Psoas muscle (tissue), 8 donors: ENCODE results near the gene LCN9. TPM values are rescaled to one million over a fixed set of nuclear protein-coding genes. Genes with fewer than 3 reads are reported as not detected.
A peak's percentile ranks its signal among the peaks of the same experiment; 100 is the strongest.
"Not testable (repeated sequence)": the region's sequence is repeated elsewhere in the genome, so short reads cannot be mapped to it uniquely, and the experiment has no call there.

Experiments used
- ATAC-seq, 4 donors: fragments of 200-7000 bp; cut with Tn5 transposase; one replicate each; pipeline ENCODE4 v1.9.1; 2020; ENCODE audit warnings: moderate library complexity in 3 of 4, mild to moderate bottlenecking in 2 of 4
- DNase-seq, 2 donors: peaks; one replicate each; pipeline ENCODE4 v3.0.0-alpha.2; 2020
- H3K27ac ChIP-seq: fragments of 200-600 bp; one replicate; pipeline ENCODE4 v1.8.0; 2022
- H3K27me3 ChIP-seq, 3 donors: fragments of 200-600 bp in 1 of 3; one replicate each; pipeline versions ENCODE4 v1.6.1 to v1.8.0; 2013 to 2022; ENCODE audit warnings: low read length in 2 of 3, mild to moderate bottlenecking in 2 of 3, moderate library complexity in 1 of 3; ENCODE audit not compliant: insufficient read depth in 3 of 3
- H3K36me3 ChIP-seq, 2 donors: fragments of 200-600 bp in 1 of 2; one replicate each; pipeline versions ENCODE4 v1.6.1 to v1.8.0; 2013 to 2022; ENCODE audit warnings: low read depth in 1 of 2, mild to moderate bottlenecking in 1 of 2, moderate library complexity in 1 of 2; ENCODE audit not compliant: insufficient read depth in 1 of 2
- H3K4me1 ChIP-seq: fragments of 200-600 bp; one replicate; pipeline ENCODE4 v1.8.0; 2022
- H3K4me3 ChIP-seq: fragments of 200-600 bp; one replicate; pipeline ENCODE4 v1.8.0; 2022; ENCODE audit warnings: mild to moderate bottlenecking
- H3K9me3 ChIP-seq: fragments of 200-600 bp; one replicate; pipeline ENCODE4 v1.8.0; 2022
- WGBS, 3 donors: extraction: QIAGEN DNeasy Blood & Tissue Kit; methylation state at CpG; one replicate each; pipeline versions ENCODE4 v1.1.6 to v1.1.7; 2013; 5-methylcytosine and 5-hydroxymethylcytosine counted together
- intact Hi-C, 2 donors: fragments of 100-400 bp; cut with DNase I; formaldehyde crosslinking; loops; one replicate each; pipeline versions ENCODE4 v1.11.0 to v1.14.2; 2022
- polyA plus RNA-seq, 3 donors: library from polyadenylated mRNA; stranded (reverse); fragments of 200-250 nt; gene quantifications; one replicate each; pipeline ENCODE4 v1.2.3, GENCODE V29; 2013
- total RNA-seq, 4 donors: library from RNA; stranded (reverse); fragmentation: NEBNext Ultra II Directional in 2 of 4; extraction: Animal tissue kit (Norgen Biotek cat#: 25700) in 2 of 4; gene quantifications; one replicate each; pipeline versions ENCODE4 v1.2.1 to v1.2.4, GENCODE V29; 2021 to 2023
- TF ChIP-seq, protein P1 (sequence below): fragments of 200-600 bp; IDR thresholded peaks from one replicate; pipeline ENCODE4 v1.8.0; 2022; ENCODE audit warnings: antibody characterized with exemption
- donor health status: healthy with polysubstance abuse.
- donor health status: DM: no; HTN: no; CAD: no; lungs with moderate emphysema.
- donor health status: Bipolar disorder and iron deficiency.
- donor health status: healthy.
- donor health status: DM: yes; HTN: yes; CAD: no.
- donor health status: DM: no; HTN: no; CAD: no.
- donor health status: DM: no; HTN: no; CAD: no.
- donor health status: DM: yes; HTN: yes; CAD: no.

The LCN9 gene
- total and polyA plus RNA-seq, 7 donors: not detected

DNA sequence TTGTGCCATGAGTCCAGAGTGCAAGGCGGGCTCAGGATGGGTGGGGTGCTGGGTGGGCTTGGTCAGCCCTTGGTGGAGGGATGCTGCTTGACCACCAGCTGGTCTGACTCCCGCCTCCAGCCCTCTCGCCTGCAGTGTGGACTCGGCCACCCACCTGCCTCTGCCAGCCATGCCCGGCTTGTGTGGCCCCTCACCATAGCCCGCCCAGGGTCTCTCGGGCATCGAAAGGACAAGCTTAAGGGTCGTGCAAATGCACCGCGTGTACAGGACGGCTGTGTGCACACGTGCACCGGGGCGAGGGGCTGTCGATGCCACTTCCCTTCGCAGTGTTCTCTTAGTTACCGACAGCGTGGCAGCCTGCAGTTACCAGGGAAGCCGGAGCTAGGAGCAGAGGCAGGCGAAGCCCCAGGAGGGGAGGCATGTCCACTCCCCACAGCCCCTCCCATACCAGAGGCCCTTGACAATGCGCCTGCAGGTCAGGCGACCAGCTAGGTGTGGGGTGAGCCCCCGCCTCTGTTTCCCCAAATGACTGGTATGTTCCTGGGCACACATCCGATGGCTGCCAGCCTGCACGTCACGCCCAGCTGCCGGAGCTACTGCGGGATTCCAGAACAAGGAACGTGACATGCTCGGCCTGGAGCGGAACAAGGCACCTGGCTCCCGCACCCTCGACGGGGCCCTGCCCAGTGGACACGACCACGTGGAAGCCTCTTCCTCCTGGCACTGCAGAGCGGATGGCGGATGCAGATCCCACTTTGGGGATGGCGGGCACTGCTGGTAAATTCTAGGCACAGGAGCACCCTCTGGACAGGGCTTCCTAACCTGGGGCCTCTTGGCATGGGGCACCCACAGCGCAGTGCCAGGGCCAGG is 7.8 kb downstream of the LCN9 start:
- ATAC-seq: no peak
- peak in 1 of 2 donors; percentile 49 for DNase-seq
- intact Hi-C loops: no loop called here
- H3K9me3 ChIP-seq: no peaks in the 10 kb centered on the region
- no peaks in the 10 kb centered on the region for H3K4me1 ChIP-seq
- no peak overlapping the region for H3K27ac ChIP-seq
- TF ChIP-seq, protein P1, sequence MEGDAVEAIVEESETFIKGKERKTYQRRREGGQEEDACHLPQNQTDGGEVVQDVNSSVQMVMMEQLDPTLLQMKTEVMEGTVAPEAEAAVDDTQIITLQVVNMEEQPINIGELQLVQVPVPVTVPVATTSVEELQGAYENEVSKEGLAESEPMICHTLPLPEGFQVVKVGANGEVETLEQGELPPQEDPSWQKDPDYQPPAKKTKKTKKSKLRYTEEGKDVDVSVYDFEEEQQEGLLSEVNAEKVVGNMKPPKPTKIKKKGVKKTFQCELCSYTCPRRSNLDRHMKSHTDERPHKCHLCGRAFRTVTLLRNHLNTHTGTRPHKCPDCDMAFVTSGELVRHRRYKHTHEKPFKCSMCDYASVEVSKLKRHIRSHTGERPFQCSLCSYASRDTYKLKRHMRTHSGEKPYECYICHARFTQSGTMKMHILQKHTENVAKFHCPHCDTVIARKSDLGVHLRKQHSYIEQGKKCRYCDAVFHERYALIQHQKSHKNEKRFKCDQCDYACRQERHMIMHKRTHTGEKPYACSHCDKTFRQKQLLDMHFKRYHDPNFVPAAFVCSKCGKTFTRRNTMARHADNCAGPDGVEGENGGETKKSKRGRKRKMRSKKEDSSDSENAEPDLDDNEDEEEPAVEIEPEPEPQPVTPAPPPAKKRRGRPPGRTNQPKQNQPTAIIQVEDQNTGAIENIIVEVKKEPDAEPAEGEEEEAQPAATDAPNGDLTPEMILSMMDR: no peak
- H3K27me3 ChIP-seq: peaks cover 0 to 49% (median 5%) of the 10 kb centered on the region in 3 donors
- no peaks in the 10 kb centered on the region for H3K36me3 ChIP-seq
- WGBS, 3 donors: 53 to 67% (median 64%) methylated on average over 40 to 41 of the region's 41 CpGs
- H3K4me3 ChIP-seq: no peak overlapping the region

DNA sequence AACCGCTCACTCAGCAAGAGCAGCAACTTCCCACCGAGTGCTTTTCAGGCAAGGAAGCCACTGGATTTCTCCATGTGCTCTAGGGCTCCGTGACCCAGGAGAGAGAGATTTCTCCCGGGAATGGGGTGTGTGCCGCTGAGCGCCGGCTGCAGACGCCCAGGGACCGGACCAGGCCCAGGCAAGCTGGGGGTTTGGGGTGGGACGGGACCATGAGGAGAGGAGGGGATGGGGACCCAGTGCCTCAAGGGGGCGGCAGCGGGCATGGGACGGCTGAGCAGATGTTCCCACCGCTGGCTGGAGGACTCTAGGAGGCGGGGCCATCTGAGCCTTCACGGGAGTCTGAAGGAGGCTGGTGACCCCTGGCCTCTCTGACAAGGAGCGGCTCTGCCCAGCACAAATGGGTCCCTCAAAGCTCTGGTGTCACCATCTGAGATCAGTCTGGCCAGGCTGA is 8.5 kb downstream of the LCN9 start:
- 32 to 35% (median 33%) methylated on average over 15 to 17 of the region's 17 CpGs for WGBS, 3 donors
- ATAC-seq: no peak
- Histone ChIP-seq H3K9me3 (no peaks in the 10 kb centered on the region), H3K4me3 (no peak overlapping the region), H3K27ac (no peak overlapping the region), H3K36me3 (no peaks in the 10 kb centered on the region), H3K27me3 (peaks cover 0 to 47% (median 5%) of the 10 kb centered on the region in 3 donors), H3K4me1 (no peaks in the 10 kb centered on the region)
- intact Hi-C loops: no loop called here
- TF ChIP-seq, protein P1: no peak
- DNase-seq: peak in 1 of 2 donors; percentile 45

- H3K4me1 ChIP-seq, H3K27ac ChIP-seq, H3K9me3 ChIP-seq, H3K4me3 ChIP-seq, H3K36me3 ChIP-seq, ATAC-seq, intact Hi-C loops: not testable (repeated sequence)
- 86 to 92% (median 91%) methylated on average over 7 of the region's 7 CpGs for WGBS, 3 donors
- peak in 1 of 2 donors; percentile 6 for DNase-seq
- H3K27me3 ChIP-seq: peaks cover 0 to 43% (median 2%) of the 10 kb centered on the region in 3 donors
These were observed 9.7 kb downstream of the LCN9 start for GRCh38 chr9:135672786-135673185.

GRCh38 chr9:135673941-135674340 is 10.8 kb downstream of the LCN9 start:
- H3K36me3 ChIP-seq: no peaks in the 10 kb centered on the region
- intact Hi-C loops: no loop called here
- WGBS, 3 donors: 70 to 81% (median 76%) methylated on average over 8 of the region's 8 CpGs
- DNase-seq (peak in 1 of 2 donors; percentile 4), ATAC-seq (no peak)
- no peak overlapping the region for H3K27ac ChIP-seq
- H3K4me1 ChIP-seq: no peaks in the 10 kb centered on the region
- H3K4me3 ChIP-seq: no peak overlapping the region
- H3K9me3 ChIP-seq: no peaks in the 10 kb centered on the region
- TF ChIP-seq, protein P1: no peak
- peaks cover 0 to 40% (median 1%) of the 10 kb centered on the region in 3 donors for H3K27me3 ChIP-seq

GRCh38 chr9:135674977-135675376 is 11.9 kb downstream of the LCN9 start:
- Histone ChIP-seq H3K4me1 (no peaks in the 10 kb centered on the region), H3K9me3 (no peaks in the 10 kb centered on the region), H3K27ac (no peak overlapping the region), H3K4me3 (no peak overlapping the region), H3K36me3 (no peaks in the 10 kb centered on the region), H3K27me3 (peaks cover 0 to 31% (median 0%) of the 10 kb centered on the region in 3 donors)
- intact Hi-C loops: no loop called here
- 69 to 79% (median 73%) methylated on average over 10 of the region's 10 CpGs for WGBS, 3 donors
- ATAC-seq (no peak), DNase-seq (no peak)
- TF ChIP-seq, protein P1: no peak
